Activated naive CD4-positive, alpha-beta T cell treated with anti-CD3 and anti-CD28 coated beads, Interleukin-2, amount 50 U/mL, for 16 hours (primary cell): ENCODE results near the gene DGCR2.
"Not testable (repeated sequence)": the region's sequence is repeated elsewhere in the genome, so short reads cannot be mapped to it uniquely, and the experiment has no call there.

Experiments used
- DNase-seq: peaks from one replicate; pipeline ENCODE4 v3.0.0-alpha.2; 2020

DGCR2 gene

DNA sequence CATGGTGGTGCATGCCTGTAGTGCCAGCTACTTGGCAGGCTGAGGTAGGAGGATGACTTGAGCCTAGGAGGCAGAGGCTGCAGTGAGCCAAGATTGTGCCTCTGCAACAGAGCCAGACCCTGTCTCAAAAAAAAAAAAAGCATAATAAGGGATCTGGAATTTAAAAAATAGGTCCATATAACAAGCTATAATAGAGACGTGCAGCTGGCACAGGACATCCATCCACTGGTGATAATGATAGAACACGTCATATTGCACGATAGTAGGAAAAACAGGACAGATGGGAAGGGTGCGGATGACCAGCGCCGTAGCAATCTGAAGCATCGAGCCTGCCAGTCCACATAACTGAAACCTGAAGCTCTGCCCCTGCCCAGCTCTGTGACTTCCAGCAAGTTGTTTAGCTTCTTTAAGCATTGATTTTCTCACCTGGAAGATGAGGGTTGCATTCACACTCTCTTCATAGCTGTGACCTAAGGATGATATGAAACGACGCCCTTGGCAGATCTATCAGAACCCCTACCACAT lies 125.8 kb downstream of the DGCR2 start:
- no peak for DNase-seq

DNA sequence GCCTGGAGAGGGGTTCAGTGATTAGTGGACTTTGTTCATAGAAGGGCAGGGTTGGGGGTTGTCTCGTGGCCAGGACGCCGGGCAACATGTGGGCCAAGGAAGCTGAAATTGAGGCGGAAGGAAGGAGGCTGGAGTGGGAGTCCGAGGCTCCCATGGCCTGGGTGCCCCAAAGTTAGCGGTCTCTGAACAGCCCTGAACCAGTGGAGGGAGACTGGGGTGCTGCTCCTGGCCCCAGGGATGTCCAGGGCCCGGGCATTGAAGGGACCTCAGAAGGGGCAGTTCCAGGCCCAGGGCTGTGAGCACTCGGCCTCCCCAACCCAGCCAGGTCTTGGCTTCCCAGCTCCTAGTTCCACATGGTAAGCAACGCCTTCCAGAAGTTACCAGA lies 126.9 kb downstream of the DGCR2 start:
- no peak for DNase-seq

DNA sequence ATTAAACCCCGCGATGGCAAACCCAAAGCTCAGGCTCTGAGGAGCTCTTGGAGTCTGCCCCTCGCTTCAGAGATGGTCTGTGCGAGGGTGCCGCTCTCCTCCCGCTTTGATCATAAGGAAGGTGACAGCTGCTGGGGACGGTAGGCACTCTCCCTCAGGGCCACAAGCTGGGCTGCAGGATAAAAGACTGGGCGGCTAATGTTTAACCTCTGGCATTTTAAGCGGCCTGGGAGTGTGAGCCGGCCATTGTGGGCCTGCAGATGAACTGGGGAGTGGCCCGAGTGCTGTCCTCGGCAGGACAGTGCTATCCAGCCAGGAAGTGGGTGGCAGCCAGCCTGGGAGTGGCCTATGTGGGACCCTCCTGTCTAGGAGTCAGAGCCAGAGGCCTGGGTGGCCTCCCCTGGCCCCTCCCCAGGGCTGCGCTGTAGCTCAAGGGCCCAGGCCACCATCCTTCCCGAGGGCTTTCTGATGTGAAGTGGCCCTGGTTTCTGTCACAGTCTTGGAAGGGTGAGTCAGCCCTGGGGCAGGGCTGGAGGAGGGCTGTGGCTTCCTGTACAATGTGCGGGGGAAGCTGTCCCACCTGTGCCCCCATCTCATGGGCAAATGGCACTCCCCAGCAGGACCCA lies 127.4 kb downstream of the DGCR2 start:
- no peak for DNase-seq

DNA sequence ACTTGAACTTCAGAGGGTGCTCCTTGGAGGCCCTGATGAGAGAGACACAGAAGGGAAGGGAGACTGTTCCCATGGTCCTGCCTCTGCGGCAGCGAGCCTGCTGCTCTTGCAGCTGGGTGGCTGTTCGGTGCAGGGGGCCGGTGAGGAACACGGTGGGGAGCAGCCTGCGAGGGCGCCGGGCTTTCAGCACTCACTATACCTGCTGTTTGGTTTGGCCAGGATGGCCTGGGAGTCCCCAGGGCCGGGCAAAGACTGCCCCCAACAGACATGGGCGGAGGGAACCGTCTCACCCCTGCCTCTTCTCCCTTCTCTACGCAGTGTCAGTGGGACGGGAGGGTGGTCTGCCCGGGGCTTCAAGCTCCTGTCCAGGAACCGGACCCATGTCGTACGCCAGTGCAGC lies 128.2 kb downstream of the DGCR2 start:
- DNase-seq, result no peak

DNA sequence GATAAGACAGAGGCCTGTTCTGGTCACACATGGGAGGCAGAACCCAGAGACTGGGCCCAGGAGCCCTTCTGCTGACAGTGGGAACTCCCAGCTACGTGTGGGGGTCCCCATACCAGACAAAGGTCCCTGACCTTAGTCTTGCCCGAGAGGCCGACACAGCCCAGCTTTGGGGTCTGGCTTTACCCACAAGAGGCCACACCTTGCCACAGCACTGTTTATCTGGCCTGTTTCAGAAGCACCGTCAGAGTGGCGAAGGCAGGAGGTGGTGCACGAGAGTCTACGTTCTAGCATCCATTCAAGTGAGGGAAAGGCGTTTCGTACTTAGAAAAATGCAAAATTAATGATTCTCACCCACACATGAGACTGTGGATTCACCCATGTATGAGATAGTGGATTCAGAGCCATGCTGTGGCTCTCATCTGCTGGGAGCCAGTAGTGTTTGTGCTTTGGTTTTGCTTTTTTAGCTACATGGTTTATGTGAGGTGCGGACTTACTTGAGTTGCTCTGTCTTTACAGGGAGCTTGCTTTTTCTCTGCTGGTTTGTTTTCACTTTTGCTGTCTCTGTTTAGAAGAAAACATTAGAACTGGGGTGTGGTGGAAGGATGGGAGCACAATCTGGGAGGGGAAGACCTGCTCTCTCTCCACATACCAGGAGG lies 129.5 kb downstream of the DGCR2 start:
- no peak for DNase-seq

DNA sequence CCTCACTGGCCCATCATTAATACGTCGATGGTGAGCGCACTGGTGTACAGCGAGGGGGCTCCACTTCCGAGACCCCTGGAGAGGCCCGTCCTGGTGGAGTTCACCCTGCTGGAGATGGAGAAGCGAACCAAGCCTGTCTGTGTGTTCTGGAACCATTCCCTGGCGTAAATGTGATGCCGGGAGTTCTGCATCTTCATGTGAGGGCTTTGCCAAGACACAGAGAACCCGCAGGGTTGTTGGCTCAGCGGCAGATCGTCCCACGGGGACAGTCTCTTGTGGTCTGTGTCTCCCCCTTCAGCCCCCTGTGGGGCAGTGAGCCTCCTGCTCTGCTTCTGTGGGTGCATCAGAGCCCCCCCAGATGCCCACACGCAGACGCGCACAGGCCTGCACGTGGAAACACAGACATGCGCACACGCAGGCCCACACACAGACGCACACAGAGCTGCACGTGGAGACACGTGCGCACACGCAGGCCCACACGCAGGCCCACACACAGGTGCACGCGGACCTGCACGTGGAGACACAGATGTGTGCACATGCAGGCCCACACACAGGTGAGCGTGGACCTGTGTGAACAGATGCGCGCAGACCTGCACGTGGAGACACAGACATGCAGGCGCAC lies 130.3 kb downstream of the DGCR2 start:
- no peak for DNase-seq

DNA sequence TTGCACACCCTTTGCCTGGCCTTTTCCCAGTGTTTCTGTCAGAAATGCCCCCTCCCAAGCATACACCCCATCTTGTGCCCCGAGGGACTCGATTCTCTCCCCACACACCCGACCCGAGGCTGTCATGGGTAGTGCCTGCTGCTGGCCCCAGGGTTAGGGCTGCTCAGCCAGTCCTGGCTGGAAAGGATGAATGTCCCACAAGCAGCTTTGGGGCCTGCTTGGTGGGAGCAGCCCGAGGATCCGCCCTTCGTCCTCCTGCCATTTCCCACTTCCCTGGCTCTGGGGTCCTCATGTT lies 131.1 kb downstream of the DGCR2 start:
- no peak for DNase-seq

DNA sequence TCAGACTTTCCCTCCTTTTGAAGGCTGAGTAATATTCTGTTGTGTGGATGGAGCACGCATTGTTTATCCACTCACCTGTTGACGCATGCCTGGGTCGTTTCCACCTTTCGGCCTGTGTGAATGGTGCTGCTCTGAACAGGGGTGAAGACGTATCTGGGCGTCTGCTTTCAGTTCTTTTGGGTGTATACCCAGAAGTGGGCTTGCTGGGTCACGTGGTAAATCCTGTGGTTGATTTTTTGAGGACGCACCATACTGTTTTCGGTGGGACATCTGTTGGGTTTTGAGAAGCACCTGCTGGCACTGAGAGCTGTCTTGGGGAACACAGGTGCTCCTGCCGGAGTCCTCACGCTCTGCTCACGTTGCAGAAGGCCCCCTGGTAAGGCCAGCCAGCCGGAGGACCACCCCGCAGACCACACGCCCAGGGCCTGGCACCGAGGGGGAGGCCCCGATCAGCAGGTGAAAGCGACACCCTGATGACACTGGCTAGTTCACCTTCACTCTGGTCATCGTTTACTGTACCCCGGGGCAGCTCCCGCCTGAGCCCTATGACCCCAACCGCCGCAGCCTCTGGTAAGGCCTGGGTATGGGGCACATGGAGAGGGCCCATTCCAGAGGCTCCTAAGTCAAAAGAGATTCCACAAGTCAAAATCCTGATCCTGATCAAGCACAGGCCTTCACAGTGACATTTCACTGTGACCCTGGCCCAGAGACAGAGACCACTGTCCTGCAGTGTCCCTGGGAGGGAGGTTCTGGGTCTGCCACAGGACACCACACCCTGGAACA lies 131.7 kb downstream of the DGCR2 start:
- DNase-seq, result no peak

DNA sequence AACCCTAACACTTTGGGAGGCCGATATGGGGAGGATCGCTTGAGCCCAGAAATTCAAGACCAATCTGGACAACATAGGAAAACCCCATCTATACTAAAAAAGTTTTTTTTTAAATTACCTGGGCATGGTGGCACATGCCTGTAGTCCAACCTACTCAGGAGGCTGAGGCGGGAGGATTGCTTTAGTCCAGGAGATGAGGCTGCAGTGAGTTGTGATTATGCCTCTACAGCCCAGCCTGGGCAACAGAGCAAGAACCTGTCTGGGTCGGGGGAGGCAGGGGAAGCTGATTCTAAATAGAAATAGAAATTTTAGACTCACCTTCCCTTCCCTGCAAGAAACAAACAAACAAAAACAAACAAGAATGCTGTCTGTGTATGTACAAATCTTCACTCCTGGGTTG lies 133.3 kb downstream of the DGCR2 start:
- DNase-seq, result no peak

DNA sequence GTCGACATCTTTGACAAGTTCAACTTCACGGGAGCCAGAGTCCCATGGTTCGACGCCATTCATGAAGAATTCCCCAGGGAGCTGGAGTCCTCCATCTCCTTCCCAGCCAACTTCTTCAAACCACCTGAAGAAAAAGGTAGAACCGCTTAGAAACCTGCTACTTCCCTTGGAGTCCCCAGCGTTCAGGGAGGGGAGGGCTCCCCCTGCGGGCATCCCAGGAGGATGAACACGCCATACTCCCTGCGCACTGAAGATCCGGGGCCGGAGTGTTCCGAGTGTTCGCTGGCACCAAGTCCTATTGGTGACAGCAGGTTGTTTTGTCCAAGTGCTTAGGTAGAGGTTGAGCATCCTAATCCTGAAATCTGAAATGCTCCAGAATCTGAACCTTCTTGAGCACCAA lies 134.4 kb downstream of the DGCR2 start:
- no peak for DNase-seq

DNA sequence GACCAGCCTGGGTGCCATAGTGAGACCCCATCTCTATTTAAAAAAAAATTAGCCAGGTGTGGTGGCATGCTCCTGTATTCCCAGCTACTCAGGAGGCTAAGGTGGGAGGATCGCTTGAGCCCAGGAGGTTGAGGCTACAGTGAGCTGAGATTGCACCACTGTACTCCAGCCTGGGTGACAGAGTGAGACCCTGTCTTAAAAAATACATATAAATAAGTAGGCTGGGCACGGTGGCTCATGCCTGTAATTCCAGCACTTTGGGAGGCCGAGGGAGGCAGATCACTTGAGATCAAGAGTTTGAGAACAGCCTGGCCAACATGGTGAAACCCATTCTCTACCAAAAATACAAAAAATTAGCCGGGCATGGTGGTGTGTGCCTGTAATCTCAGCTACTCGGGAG lies 135.1 kb downstream of the DGCR2 start:
- not testable (repeated sequence) for DNase-seq
